ENCODE results near the gene NWD2.

Gene NWD2

DNA sequence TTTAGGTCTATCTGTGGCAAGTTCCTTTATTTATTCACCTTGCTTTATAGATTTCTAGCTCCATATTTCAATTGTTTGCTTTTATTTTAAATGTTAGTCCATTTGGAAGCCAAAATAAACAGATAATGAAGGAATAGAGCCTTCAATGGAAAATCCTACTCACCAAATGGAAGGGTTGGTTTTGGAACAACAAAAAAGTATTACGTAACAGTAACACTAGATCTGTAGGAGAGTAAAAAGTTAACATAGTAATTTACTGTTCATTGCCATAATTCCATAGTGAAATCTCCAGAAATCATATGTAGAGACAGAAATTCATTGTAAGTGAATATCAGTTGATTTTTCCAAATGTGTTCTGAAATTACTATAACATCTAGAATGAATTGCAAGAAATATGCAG is 34.6 kb downstream of the NWD2 start (continued):
- TF ChIP-seq, protein P1, sequence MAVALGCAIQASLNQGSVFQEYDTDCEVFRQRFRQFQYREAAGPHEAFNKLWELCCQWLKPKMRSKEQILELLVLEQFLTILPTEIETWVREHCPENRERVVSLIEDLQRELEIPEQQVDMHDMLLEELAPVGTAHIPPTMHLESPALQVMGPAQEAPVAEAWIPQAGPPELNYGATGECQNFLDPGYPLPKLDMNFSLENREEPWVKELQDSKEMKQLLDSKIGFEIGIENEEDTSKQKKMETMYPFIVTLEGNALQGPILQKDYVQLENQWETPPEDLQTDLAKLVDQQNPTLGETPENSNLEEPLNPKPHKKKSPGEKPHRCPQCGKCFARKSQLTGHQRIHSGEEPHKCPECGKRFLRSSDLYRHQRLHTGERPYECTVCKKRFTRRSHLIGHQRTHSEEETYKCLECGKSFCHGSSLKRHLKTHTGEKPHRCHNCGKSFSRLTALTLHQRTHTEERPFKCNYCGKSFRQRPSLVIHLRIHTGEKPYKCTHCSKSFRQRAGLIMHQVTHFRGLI (tag by site-specific recombination; IDR thresholded peaks at IDR 0.05), result no peak
- TF ChIP-seq, protein P2, sequence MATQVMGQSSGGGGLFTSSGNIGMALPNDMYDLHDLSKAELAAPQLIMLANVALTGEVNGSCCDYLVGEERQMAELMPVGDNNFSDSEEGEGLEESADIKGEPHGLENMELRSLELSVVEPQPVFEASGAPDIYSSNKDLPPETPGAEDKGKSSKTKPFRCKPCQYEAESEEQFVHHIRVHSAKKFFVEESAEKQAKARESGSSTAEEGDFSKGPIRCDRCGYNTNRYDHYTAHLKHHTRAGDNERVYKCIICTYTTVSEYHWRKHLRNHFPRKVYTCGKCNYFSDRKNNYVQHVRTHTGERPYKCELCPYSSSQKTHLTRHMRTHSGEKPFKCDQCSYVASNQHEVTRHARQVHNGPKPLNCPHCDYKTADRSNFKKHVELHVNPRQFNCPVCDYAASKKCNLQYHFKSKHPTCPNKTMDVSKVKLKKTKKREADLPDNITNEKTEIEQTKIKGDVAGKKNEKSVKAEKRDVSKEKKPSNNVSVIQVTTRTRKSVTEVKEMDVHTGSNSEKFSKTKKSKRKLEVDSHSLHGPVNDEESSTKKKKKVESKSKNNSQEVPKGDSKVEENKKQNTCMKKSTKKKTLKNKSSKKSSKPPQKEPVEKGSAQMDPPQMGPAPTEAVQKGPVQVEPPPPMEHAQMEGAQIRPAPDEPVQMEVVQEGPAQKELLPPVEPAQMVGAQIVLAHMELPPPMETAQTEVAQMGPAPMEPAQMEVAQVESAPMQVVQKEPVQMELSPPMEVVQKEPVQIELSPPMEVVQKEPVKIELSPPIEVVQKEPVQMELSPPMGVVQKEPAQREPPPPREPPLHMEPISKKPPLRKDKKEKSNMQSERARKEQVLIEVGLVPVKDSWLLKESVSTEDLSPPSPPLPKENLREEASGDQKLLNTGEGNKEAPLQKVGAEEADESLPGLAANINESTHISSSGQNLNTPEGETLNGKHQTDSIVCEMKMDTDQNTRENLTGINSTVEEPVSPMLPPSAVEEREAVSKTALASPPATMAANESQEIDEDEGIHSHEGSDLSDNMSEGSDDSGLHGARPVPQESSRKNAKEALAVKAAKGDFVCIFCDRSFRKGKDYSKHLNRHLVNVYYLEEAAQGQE (tag by site-specific recombination; IDR thresholded peaks at IDR 0.05), result no peak

DNA sequence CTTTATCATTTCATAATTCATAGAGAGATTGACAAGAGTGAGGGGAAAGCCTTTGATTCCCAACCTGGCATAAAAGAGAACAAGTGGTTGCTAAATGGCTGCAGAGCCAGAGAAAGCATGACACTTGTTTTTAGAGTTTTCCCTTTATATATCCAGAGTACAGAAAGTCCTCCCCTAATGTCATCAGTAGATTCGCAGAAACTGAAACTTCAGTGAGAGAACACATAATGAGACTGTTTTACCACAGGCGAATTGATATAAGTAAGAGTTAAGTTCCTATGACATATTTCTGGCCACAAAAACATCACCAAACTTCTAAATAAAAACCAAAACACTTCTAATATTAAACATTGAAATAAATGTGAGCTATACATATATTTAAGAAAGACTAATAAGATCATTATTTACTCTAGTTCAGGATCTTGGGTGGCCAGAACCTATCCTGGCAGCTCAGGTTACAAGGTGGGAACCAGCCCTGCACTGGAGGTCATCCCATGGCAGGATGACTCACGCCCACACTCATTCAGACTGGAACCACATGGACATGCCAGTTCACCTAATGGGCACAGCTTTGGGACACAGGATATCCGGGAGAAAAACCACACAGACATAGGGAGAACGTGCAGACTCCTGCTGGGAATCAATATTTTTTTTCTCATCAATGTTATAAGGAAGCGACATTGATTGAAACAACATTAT is 35.5 kb downstream of the NWD2 start:
- H3K36me3 ChIP-seq (ENCODE audit: control insufficient read depth in 2 of 2, insufficient read depth in 1 of 2, low read length in 2 of 2), result no peaks in the 10 kb centered on the region
- TF ChIP-seq ZNF768 (tag by site-specific recombination; IDR thresholded peaks at IDR 0.05) (no peak), GLI4 (tag by site-specific recombination; IDR thresholded peaks at IDR 0.05) (no peak), HOXC10 (CRISPR knock-in tag; IDR thresholded peaks at IDR 0.05) (no peak), ZNF624 (tag by site-specific recombination; IDR thresholded peaks at IDR 0.05) (no peak), ZNF654 (tag by site-specific recombination; IDR thresholded peaks at IDR 0.05; ENCODE audit: low read depth) (no peak), GLIS2 (tag by site-specific recombination; IDR thresholded peaks at IDR 0.05) (no peak), ZSCAN23 (tag by site-specific recombination; IDR thresholded peaks at IDR 0.05) (no peak), ZNF133 (tag by site-specific recombination; IDR thresholded peaks at IDR 0.05) (no peak), ZNF155 (tag by site-specific recombination; IDR thresholded peaks at IDR 0.05) (no peak), PRDM1 (tag by site-specific recombination; IDR thresholded peaks at IDR 0.05) (no peak)
- TF ChIP-seq, protein P3, sequence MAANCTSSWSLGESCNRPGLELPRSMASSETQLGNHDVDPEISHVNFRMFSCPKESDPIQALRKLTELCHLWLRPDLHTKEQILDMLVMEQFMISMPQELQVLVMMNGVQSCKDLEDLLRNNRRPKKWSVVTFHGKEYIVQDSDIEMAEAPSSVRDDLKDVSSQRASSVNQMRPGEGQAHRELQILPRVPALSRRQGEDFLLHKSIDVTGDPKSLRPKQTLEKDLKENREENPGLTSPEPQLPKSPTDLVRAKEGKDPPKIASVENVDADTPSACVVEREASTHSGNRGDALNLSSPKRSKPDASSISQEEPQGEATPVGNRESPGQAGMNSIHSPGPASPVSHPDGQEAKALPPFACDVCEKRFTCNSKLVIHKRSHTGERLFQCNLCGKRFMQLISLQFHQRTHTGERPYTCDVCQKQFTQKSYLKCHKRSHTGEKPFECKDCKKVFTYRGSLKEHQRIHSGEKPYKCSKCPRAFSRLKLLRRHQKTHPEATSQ (tag by site-specific recombination; IDR thresholded peaks at IDR 0.05), result no peak
- TF ChIP-seq, protein P4, sequence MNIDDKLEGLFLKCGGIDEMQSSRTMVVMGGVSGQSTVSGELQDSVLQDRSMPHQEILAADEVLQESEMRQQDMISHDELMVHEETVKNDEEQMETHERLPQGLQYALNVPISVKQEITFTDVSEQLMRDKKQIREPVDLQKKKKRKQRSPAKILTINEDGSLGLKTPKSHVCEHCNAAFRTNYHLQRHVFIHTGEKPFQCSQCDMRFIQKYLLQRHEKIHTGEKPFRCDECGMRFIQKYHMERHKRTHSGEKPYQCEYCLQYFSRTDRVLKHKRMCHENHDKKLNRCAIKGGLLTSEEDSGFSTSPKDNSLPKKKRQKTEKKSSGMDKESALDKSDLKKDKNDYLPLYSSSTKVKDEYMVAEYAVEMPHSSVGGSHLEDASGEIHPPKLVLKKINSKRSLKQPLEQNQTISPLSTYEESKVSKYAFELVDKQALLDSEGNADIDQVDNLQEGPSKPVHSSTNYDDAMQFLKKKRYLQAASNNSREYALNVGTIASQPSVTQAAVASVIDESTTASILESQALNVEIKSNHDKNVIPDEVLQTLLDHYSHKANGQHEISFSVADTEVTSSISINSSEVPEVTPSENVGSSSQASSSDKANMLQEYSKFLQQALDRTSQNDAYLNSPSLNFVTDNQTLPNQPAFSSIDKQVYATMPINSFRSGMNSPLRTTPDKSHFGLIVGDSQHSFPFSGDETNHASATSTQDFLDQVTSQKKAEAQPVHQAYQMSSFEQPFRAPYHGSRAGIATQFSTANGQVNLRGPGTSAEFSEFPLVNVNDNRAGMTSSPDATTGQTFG (tag by site-specific recombination; IDR thresholded peaks at IDR 0.05; ENCODE audit: borderline replicate concordance), result no peak
- no peaks in the 10 kb centered on the region for H3K9me3 ChIP-seq (ENCODE audit: control insufficient read depth, insufficient read depth, low read depth, low read length)
- ChIA-PET CTCF (interaction anchor here (0.6 kb wide), 1 partner anchor 15 kb away, joined by 4 read pairs; no protein-coding TSS in a partner anchor), POLR2A (no interaction called here)
- no peaks in the 10 kb centered on the region for H3K4me1 ChIP-seq (ENCODE audit: control insufficient read depth, insufficient read depth, low read length)
- H3K27ac ChIP-seq (ENCODE audit: extremely low read depth, low read depth, low read length), result no peak overlapping the region
- no peak overlapping the region for H3K4me3 ChIP-seq (ENCODE audit: low read depth, low read length)

DNA sequence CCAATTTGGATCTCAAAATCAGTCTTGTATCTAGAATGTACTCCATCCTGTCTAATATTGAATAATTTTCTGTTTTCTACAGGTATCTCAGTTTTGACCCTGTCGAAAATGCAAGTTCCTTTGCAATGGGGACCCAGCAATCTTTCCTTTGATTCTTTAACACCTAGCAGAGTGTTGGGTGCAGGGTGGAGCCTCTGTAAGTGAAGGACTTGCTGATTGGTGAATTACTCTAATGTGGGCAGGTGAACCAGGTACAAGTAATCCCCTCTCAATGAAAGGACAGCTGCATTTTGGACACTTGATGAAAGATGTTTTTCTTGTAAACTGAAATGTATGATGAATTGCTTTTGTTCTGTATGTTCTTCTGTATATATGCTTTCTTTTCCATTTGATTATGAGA is 54.9 kb downstream of the NWD2 start:
- H3K27ac ChIP-seq (ENCODE audit: extremely low read depth, low read depth, low read length), result no peak overlapping the region
- no peaks in the 10 kb centered on the region for H3K36me3 ChIP-seq (ENCODE audit: control insufficient read depth in 2 of 2, insufficient read depth in 1 of 2, low read length in 2 of 2)
- no peak for TF ChIP-seq BCL11B (tag by site-specific recombination; IDR thresholded peaks at IDR 0.05; ENCODE audit: low read depth)
- POLR2A ChIA-PET, result no interaction called here
- CTCF ChIA-PET, result no interaction called here
- no peaks in the 10 kb centered on the region for H3K9me3 ChIP-seq (ENCODE audit: control insufficient read depth, insufficient read depth, low read depth, low read length)
- no peaks in the 10 kb centered on the region for H3K4me1 ChIP-seq (ENCODE audit: control insufficient read depth, insufficient read depth, low read length)
- no peak overlapping the region for H3K4me3 ChIP-seq (ENCODE audit: low read depth, low read length)
